Activated CD4-positive, alpha-beta T cell treated with anti-CD3 and anti-CD28 coated beads, Interleukin-2, amount 10 ng/mL, durations not matched to agents 7 days and 5 days (primary cell): Measurements from ENCODE around the gene GDPGP1. TPM values are rescaled to one million over a fixed set of nuclear protein-coding genes. Genes with fewer than 3 reads are reported as not detected.
A peak's percentile ranks its signal among the peaks of the same experiment; 100 is the strongest.
"Not testable (repeated sequence)": the region's sequence is repeated elsewhere in the genome, so short reads cannot be mapped to it uniquely, and the experiment has no call there.

Experiments used
- CTCF ChIA-PET: fragments of 350-600 bp; sonication (Branson Sonifier 250); formaldehyde crosslinking; loops from one replicate; lab custom pipeline; 2021; ENCODE audit warnings: antibody characterized with exemption; lab: Charles Lee
- POLR2A ChIA-PET: fragments of 350-600 bp; sonication (Branson Sonifier 250); formaldehyde crosslinking; loops from one replicate; lab custom pipeline; 2021; ENCODE audit warnings: antibody characterized with exemption; lab: Charles Lee
- DNase-seq: peaks from one replicate; pipeline ENCODE4 v3.0.0-alpha.2; 2020
- H3K27ac Mint-ChIP-seq: one replicate; pipeline ENCODE4 v1.8.0; 2021; ENCODE audit warnings: mild to moderate bottlenecking, moderate library complexity, mixed read lengths
- H3K27me3 Mint-ChIP-seq: one replicate; pipeline ENCODE4 v1.8.0; 2021; ENCODE audit warnings: mixed read lengths
- H3K36me3 Mint-ChIP-seq: one replicate; pipeline ENCODE4 v1.8.0; 2021; ENCODE audit warnings: low read depth, mixed read lengths
- H3K4me1 Mint-ChIP-seq: one replicate; pipeline ENCODE4 v1.8.0; 2021; ENCODE audit warnings: mixed read lengths
- H3K4me3 Mint-ChIP-seq: one replicate; pipeline ENCODE4 v1.8.0; 2021; ENCODE audit warnings: mild to moderate bottlenecking, moderate library complexity, mixed read lengths
- H3K9me3 Mint-ChIP-seq: one replicate; pipeline ENCODE4 v1.8.0; 2021; ENCODE audit warnings: mixed read lengths
- total RNA-seq, 2 experiments: library from RNA; stranded (reverse); gene quantifications; one replicate each; pipeline ENCODE4 v1.2.3, GENCODE V29; 2021

Gene GDPGP1
- total RNA-seq, 2 experiments from 2014 or later: 9.8 to 10.0 TPM

- POLR2A ChIA-PET: interaction anchor here (0.6 kb wide), 1 partner anchor 20 kb away, joined by 3 read pairs; no protein-coding TSS in a partner anchor
- not testable (repeated sequence) for H3K27me3 Mint-ChIP-seq
Observed at GRCh38 chr15:90260731-90261130, 26.7 kb downstream of the GDPGP1 start.

DNA sequence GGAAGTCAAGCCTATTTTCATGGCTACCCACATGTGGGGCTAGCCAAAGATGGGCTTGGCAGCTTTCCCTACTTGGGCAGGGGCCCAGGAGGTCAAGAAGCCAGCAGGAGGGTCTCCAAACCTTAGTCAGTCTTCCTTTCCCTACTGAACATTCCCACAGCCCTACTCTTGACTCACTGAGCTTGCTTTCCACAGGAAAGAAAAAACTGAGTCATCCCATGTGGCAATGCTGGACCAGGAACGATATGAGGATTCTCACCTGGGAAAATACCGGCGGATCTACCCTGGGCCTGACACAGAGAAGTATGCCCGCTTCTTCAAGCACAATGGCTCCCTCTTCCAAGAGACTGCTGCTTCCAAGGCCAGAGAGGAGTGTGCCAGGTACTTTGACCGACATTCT, 27.8 kb downstream of the GDPGP1 start:
- POLR2A ChIA-PET: interaction anchor here (0.6 kb wide), 1 partner anchor 20 kb away, joined by 7 read pairs; no protein-coding TSS in a partner anchor
- no peak overlapping the region for H3K4me3 Mint-ChIP-seq
- H3K9me3 Mint-ChIP-seq: no peaks in the 10 kb centered on the region
- DNase-seq: no peak
- H3K27me3 Mint-ChIP-seq: no peaks in the 10 kb centered on the region
- peaks cover 20% of the 10 kb centered on the region for H3K4me1 Mint-ChIP-seq
- H3K27ac Mint-ChIP-seq: no peak overlapping the region
- peaks cover 4% of the 10 kb centered on the region for H3K36me3 Mint-ChIP-seq
- CTCF ChIA-PET: interaction anchor here (0.5 to 0.9 kb wide), 5 partner anchors 21 to 110 kb away, joined by 3 to 5 read pairs (median 3); no protein-coding TSS in a partner anchor

More at GRCh38 chr15:90260731-90261130, 26.7 kb downstream of the GDPGP1 start:
- H3K4me3 Mint-ChIP-seq, H3K36me3 Mint-ChIP-seq, DNase-seq, H3K9me3 Mint-ChIP-seq: not testable (repeated sequence)
- H3K4me1 Mint-ChIP-seq: peaks cover 16% of the 10 kb centered on the region
- CTCF ChIA-PET: interaction anchor here (0.9 kb wide), 1 partner anchor 71 kb away, joined by 3 read pairs; no protein-coding TSS in a partner anchor
- H3K27ac Mint-ChIP-seq: peak overlapping the region; percentile 9

DNA sequence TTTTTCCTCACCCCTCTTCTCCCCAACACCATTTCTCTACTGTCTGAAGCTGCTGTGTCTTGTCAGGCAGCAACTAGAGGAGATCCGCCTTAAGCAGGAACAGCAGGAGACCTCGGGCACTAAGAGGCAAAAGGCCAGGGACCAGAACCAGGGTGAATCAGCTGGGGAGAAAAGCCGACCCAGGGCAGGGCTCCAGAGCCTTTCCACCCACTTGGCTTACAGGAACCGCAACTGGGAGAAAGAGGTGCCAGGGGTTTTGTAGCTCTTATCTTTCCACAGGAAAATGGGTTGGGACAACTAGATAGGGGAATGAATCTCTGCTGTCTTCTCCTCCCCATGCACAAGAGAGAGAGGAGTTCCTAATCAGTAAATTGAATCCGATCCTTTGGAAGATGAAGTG, 28.4 kb downstream of the GDPGP1 start:
- no peaks in the 10 kb centered on the region for H3K27me3 Mint-ChIP-seq
- POLR2A ChIA-PET: no interaction called here
- DNase-seq: no peak
- peaks cover 26% of the 10 kb centered on the region for H3K4me1 Mint-ChIP-seq
- no peak overlapping the region for H3K27ac Mint-ChIP-seq
- H3K9me3 Mint-ChIP-seq: no peaks in the 10 kb centered on the region
- no peak overlapping the region for H3K4me3 Mint-ChIP-seq
- CTCF ChIA-PET: interaction anchor here (0.6 to 0.9 kb wide), 3 partner anchors 20 to 109 kb away, joined by 3 read pairs; no protein-coding TSS in a partner anchor
- H3K36me3 Mint-ChIP-seq: peaks cover 6% of the 10 kb centered on the region

DNA sequence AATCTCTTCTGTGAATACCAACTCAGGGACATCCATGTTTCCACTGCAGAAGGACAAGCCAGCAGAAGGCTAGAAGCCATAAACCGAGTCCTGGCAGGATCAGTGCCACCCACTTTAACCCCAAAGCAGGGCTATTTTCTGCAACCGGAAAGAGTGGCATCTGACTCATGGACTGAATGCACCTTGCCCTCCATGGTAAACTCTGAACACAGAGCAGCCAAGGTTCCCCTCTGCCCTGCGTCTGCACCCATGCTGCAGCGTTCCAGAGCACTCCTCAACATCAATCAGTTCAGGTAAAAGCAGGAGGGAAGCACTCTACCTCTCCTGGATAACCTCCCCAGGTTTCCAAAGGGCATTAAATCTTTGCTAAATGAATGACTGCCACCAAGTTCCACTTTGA, 30.7 kb downstream of the GDPGP1 start:
- H3K36me3 Mint-ChIP-seq: peaks cover 15% of the 10 kb centered on the region
- peak overlapping the region; percentile 95 for H3K4me3 Mint-ChIP-seq
- H3K9me3 Mint-ChIP-seq: no peaks in the 10 kb centered on the region
- peaks cover 38% of the 10 kb centered on the region for H3K4me1 Mint-ChIP-seq
- ChIA-PET CTCF (no interaction called here), POLR2A (no interaction called here)
- H3K27ac Mint-ChIP-seq: peak overlapping the region; percentile 96
- peak; percentile 23 for DNase-seq
- H3K27me3 Mint-ChIP-seq: no peaks in the 10 kb centered on the region

GRCh38 chr15:90265271-90266060, 31.5 kb downstream of the GDPGP1 start, which contains the start of gene NGRN:
Gene NGRN, plus strand, starts transcription at chr15:90265672. Its CDS starts 41 bp downstream, at chr15:90265713.
- peak; percentile 95 for DNase-seq

GRCh38 chr15:90266061-90266431, 32.0 kb downstream of the GDPGP1 start:
- Mint-ChIP-seq H3K27ac (peak overlapping the region; percentile 96), H3K9me3 (no peaks in the 10 kb centered on the region), H3K4me1 (peaks cover 45% of the 10 kb centered on the region), H3K36me3 (peaks cover 27% of the 10 kb centered on the region), H3K4me3 (peak overlapping the region; percentile 95), H3K27me3 (no peaks in the 10 kb centered on the region)
- CTCF ChIA-PET: interaction anchor here (1.1 to 1.5 kb wide), 3 partner anchors 27 to 124 kb away, joined by 3 to 8 read pairs (median 4); partner anchors contain the start of genes CIB1 and GDPGP1
- POLR2A ChIA-PET: interaction anchor here (0.9 kb wide), 1 partner anchor 32 kb away, joined by 5 read pairs; the partner anchor contains the start of genes CIB1 and GDPGP1
- DNase-seq: peak; percentile 55

More at GRCh38 chr15:90265271-90266060, 31.5 kb downstream of the GDPGP1 start, which contains the start of gene NGRN:
- peak within 1 kb of the TSS; percentile 96 for H3K27ac Mint-ChIP-seq
- H3K4me1 Mint-ChIP-seq: peaks cover 41% of the 10 kb centered on the region
- H3K4me3 Mint-ChIP-seq: peak within 1 kb of the TSS; percentile 95
- POLR2A ChIA-PET: interaction anchor here (0.9 kb wide), 1 partner anchor 32 kb away, joined by 5 read pairs; the partner anchor contains the start of genes CIB1 and GDPGP1
- peaks cover 23% of the 10 kb centered on the region for H3K36me3 Mint-ChIP-seq
- CTCF ChIA-PET: interaction anchor here (1.1 to 1.5 kb wide), 3 partner anchors 28 to 124 kb away, joined by 3 to 8 read pairs (median 4); partner anchors contain the start of genes CIB1 and GDPGP1
- no peaks in the 10 kb centered on the region for H3K27me3 Mint-ChIP-seq
- H3K9me3 Mint-ChIP-seq: no peaks in the 10 kb centered on the region

DNA sequence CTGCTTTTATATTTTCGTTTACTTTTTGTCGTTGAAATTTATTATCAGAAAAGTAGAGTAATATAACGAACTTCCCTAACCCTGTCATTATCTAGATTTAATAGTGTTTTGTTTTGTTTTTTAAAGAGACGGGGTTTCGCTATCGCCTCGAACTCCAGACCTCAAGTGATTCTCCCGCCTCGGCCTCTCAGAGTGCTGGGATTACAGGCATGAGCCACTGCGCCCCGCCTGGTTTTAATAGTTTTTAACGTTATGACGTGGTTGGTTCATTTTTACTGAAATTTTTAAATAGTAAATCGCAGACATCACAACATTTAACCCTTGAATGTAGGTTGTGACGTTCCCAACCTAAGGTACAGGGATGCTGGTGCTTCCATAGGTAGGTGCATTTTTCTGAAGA, 32.5 kb downstream of the GDPGP1 start:
- Mint-ChIP-seq H3K4me3 (peak overlapping the region; percentile 95), H3K27ac (peak overlapping the region; percentile 96), H3K4me1 (peaks cover 48% of the 10 kb centered on the region), H3K36me3 (peaks cover 30% of the 10 kb centered on the region), H3K9me3 (no peaks in the 10 kb centered on the region), H3K27me3 (no peaks in the 10 kb centered on the region)
- CTCF ChIA-PET: interaction anchor here (0.7 to 1.5 kb wide), 4 partner anchors 27 to 125 kb away, joined by 3 to 8 read pairs (median 4); partner anchors contain the start of genes CIB1 and GDPGP1
- DNase-seq: peak; percentile 19
- POLR2A ChIA-PET: no interaction called here

GRCh38 chr15:90268415-90268814, 34.4 kb downstream of the GDPGP1 start:
- peak overlapping the region; percentile 50 for H3K4me3 Mint-ChIP-seq
- ChIA-PET CTCF (interaction anchor here (0.6 to 1.2 kb wide), 5 partner anchors 16 to 814 kb away, joined by 3 to 4 read pairs (median 3); partner anchors contain the start of genes CIB1 and GDPGP1), POLR2A (interaction anchor here (0.6 to 0.7 kb wide), 2 partner anchors 120 to 173 kb away, joined by 3 to 4 read pairs; no protein-coding TSS in a partner anchor)
- no peaks in the 10 kb centered on the region for H3K27me3 Mint-ChIP-seq
- no peak for DNase-seq
- H3K27ac Mint-ChIP-seq: peak overlapping the region; percentile 58
- H3K4me1 Mint-ChIP-seq: peaks cover 56% of the 10 kb centered on the region
- peaks cover 42% of the 10 kb centered on the region for H3K36me3 Mint-ChIP-seq
- no peaks in the 10 kb centered on the region for H3K9me3 Mint-ChIP-seq

GRCh38 chr15:90270502-90271150, 36.6 kb downstream of the GDPGP1 start:
- Mint-ChIP-seq H3K9me3 (no peaks in the 10 kb centered on the region), H3K36me3 (peaks cover 53% of the 10 kb centered on the region), H3K27ac (no peak overlapping the region), H3K27me3 (no peaks in the 10 kb centered on the region), H3K4me1 (peaks cover 45% of the 10 kb centered on the region), H3K4me3 (no peak overlapping the region)
- CTCF ChIA-PET: interaction anchor here (0.7 to 1.5 kb wide), 7 partner anchors 10 to 269 kb away, joined by 3 to 10 read pairs (median 3); no protein-coding TSS in a partner anchor
- DNase-seq: no peak
- POLR2A ChIA-PET: no interaction called here

DNA sequence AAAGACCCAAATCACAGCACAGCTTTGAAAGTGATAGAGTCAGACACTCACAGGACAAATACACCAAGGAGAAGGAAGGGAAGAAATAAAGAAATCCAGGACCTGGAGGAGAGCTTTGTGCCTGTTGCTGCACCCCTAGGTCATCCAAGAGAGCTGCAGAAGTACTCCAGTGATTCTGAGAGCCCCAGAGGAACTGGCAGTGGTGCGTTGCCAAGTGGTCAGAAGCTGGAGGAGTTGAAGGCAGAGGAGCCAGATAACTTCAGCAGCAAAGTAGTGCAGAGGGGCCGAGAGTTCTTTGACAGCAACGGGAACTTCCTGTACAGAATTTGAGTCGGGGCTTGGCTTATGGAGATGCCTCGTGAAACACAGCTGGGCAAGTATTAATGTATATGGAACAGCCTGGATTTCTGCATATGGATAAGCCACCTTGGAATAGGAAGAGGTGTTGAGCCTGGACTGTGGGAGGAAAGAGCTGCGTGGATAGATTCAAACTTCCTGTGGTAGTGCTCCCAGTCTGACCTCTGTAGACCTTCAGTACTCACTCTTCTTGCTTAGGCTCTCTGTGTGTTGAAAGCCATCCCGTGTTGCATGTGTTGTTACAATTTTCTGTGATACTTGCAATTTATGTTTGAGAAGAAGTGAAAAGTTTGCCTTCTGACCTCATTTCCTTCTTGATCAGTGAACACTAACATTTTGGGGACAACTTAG, 37.6 kb downstream of the GDPGP1 start:
- Mint-ChIP-seq H3K9me3 (no peaks in the 10 kb centered on the region), H3K36me3 (peaks cover 53% of the 10 kb centered on the region), H3K27ac (no peak overlapping the region), H3K27me3 (no peaks in the 10 kb centered on the region), H3K4me1 (peaks cover 42% of the 10 kb centered on the region), H3K4me3 (no peak overlapping the region)
- ChIA-PET CTCF (interaction anchor here (0.7 to 1.5 kb wide), 3 partner anchors 21 to 73 kb away, joined by 3 to 5 read pairs (median 3); no protein-coding TSS in a partner anchor), POLR2A (interaction anchor here (0.6 kb wide), 1 partner anchor 272 kb away, joined by 3 read pairs; no protein-coding TSS in a partner anchor)
- no peak for DNase-seq

DNA sequence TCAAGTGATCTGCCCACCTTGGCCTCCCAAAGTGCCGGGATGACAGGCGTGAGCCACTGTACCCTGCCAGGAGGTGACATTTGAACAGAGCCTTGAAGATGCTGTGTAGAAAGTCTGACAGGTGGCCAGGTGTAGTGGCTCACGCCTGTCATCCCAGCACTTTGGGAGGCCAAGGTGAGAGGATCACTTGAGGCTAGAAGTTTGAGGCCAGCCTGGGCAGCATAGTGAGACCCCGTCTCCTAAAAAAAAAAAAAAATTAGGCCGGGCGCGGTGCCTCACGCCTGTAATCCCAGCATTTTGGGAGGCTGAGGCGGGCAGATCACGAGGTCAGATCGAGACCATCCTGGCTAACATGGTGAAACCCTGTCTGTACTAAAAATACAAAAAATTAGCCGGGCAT, 44.5 kb downstream of the GDPGP1 start:
- H3K36me3 Mint-ChIP-seq: peaks cover 13% of the 10 kb centered on the region
- H3K4me1 Mint-ChIP-seq, H3K4me3 Mint-ChIP-seq, POLR2A ChIA-PET, DNase-seq, H3K9me3 Mint-ChIP-seq, H3K27ac Mint-ChIP-seq, H3K27me3 Mint-ChIP-seq: not testable (repeated sequence)
- CTCF ChIA-PET: interaction anchor here (0.6 kb wide), 1 partner anchor 462 kb away, joined by 3 read pairs; no protein-coding TSS in a partner anchor
